T-helper 9 cell (primary cell): Measurements from ENCODE around the gene MTHFR.

ENCODE experiments used
- DNase-seq: peaks from one replicate; pipeline ENCODE4 v3.0.0-alpha.2; 2020

Gene MTHFR

DNA sequence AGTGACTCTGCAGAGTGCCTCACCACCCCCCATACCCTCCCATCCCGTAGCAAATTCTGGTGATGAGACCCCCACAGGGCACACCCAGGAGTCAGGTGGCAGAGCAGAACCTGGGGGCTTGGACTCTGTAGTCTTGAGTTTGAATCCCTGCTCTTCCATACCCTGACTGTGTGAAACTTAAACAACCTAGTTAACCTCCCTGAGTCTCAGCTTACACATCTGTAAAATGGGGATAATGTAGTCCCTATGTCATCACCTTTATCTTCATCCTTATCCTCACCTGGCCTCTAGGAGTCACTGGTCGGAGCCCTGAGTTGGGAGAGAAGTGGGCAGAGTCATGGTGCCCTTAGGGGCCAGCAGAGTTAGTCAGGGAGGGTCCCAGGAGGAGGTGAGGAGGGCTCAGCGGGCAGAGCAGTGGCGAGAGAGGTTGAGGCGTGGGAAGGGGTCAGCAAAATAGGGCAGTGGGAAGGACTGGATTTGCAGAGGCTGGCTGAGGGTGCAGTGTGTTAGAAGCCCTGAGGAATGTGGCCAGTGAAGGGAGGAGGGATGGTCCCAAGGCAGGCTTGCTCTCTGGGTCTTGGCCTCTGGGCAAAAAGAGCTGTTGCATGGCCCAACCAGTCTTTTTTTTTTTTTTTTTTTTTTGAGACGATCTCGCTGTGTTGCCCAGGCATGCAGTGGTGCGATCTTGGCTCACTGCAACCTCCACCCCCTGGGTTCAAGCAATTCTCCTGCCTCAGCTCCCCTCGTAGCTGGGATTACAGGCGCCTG, 25.2 kb downstream of the MTHFR start:
- no peak for DNase-seq

DNA sequence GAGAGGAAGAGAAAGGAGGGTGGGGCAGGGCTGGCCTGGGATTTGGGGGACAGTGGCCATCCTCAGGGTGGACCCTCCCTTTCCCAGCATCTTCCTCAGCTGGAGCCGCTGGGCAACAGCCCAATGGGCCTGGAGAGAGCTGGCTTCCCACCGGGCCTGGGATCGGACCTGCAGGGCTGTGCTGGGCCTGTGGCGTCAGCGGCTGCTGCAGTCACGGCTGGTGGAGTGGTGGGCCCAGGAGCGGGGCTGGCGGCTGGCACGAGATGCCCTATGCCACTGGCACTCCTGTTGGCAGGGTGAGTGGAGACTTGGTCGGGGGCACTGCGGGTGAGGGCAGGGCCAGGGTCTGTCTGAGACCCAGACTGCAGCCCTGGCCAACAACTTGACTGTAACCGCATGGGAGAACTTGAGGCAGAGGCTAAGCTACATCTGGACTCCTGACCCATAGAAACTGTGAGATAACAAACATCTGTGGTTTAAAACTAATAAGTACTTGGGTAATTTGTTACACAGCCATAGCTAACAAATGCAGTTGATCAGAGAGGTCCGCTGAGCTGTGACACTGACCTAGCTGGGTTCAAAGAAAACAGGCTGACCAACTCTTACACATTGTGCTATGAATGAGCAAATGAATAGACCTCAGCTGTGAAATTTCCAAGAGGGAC, 25.9 kb downstream of the MTHFR start:
- DNase-seq, result no peak

DNA sequence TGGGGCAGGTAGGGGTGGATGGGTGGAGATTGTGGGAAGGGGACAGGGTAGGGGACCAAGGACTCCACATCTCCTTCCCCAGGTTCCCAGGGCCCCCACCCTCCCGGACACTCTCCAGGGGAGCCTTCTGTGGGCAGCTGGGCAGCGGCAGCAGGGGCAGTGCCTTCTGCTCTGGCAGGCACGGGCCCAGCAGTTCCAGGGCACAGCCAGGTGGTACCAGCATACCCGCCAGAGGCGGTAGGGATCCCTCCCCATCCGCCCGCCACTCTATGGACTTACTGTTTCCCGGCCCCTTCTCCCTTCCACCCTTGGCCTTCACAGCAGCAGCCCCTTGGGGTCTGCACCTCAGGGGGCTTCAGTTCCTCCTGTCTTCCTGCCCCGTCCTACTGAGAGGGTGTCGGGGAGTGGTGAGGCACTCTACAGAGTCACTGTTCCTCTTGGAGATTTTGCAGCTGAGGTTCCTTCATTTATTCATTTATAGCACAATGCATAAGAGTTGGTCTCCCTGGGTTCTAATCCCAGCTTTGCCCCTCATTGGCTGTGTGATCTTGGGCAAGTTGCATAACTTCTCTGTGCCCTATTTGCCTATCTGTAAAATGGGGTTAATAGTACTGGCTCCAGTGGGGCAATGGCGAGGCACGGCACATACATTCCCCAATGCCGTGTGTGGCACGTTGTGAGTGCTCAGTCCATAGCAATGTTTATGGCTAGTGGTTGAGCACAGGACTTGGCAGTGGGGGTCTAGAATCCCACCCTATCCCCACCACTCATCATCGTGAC, 26.7 kb downstream of the MTHFR start:
- no peak for DNase-seq

DNA sequence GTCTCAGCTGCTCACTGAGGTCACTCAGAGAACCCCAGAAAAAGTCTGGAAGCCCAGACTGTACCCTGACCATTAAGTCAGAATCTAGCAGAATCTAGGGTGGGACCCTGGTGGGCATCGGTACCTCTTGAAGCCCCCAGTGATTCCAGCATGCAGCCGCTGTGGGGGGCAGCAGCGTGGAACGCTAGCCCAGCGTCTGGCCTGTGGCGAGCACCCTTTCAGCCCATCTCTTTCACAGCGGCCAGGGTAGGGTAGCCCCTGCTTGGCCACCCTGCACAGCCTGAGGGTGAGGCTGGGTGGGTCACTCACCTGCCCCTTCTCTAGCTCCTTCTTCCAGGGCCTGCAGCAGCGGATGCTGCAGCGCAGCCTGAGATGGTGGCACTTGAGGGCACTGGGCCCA, 27.4 kb downstream of the MTHFR start:
- no peak for DNase-seq

DNA sequence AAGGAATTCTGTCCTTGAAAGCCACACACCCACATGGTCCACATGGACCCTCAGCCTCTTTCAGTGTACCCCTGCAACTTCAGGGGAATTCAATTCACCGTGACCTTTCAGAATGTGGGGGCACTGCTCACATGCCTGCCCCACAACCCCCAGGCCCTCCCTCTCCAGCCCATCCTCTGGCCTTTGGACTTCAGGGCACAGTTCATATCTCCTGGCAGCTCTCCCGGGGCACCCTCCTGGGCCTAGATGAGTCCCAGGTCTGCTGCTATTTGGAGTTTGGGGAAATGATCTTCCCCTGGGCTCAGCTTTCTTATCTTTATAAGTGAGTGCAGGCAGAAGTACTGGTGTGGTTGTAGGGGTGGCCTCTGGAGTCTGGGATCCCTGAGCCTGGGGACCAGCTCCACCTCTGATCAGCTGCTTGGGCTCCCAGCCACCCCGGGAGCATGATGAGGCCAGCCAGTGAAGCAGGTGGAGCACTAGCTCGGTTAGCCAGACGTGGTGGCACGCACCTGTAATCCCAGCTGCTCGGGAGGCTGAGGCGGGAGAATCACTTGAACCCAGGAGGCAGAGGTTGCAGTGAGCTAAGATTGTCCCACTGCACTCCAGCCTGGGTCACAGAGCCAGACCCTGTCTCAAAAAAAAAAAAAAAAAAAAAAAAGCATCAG, 28.0 kb downstream of the MTHFR start:
- DNase-seq, result no peak

DNA sequence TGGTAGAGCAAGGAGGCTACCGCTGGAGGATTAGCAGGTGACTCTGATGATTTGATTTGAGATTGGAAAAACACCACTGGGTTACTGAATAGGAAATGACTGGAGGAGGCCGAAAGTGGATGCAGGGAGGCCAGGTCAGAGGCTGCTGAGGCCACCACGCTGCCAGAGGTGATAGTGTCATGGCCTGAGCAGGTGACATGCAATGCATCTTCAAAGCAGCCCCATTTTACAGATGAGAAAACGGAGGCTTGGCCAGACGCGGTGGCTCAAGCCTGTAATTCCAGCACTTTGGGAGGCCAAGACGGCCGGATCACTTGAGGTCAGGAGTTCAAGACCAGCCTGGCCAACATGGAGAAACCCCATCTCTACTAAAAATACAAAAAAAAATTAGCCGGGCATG, 31.0 kb downstream of the MTHFR start:
- DNase-seq, result no peak

DNA sequence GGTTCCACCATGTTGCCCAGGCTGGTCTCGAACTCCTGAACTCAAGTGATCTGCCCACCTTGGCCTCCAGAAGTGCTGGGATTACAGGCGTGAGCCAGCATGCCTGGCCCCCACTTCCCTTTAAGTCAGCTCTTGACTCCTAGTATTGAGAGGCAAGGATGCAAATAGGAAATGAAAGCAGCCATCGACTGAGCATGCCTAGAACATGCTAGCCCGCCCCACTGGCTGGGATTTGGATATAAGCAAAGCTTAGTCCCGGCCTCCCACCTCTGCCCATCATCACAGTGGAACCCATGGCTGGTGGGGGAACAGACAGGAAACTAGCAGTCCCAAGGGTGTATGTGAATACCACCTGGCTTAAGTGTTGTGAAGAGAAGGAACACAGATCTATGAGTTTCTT, 33.3 kb downstream of the MTHFR start:
- no peak for DNase-seq

DNA sequence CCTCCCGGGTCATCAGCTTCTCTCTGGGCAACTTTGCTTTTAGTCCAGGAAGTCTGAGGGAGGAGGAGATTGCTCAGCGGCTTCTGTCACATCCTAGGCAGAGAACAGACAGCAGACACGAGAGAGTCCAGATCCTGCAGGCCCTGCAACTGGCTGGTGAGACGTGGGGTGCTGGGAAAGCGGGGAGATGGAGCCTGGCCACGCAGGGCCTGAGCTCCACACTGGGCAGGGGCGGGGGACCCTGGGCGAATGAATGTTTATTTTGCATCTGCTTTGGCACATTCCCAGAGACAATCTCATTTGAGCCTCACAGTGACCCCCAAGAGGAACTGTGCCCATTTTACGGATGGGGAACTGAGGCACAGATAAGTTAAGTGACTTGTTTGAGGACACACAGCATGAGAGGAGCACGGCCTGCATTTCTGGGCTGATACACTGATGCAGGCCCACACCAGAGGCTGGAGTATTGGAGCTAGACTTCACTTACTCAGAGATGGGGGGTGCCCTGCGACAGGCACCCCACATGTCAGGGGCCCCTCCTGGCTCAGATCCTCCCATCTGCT, 34.2 kb downstream of the MTHFR start:
- no peak for DNase-seq

DNA sequence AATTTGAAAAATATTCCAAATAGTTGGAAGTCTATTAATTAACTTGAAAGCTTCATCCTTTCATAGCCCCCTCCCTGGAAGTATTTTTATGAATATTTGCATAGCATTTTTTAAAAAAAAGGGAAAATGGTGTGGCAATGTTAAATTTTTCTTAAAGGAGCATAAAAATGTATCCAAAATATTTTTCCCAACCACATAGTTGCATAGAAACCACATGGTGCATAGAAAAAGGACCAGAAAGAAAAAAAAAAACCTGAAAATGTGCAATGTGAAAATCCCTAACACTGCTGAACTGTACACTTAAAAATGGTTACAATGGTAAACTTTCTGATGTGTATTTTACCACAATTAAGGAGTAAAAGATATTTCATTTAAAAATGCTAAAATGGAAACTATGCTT, 35.8 kb downstream of the MTHFR start:
- no peak for DNase-seq

DNA sequence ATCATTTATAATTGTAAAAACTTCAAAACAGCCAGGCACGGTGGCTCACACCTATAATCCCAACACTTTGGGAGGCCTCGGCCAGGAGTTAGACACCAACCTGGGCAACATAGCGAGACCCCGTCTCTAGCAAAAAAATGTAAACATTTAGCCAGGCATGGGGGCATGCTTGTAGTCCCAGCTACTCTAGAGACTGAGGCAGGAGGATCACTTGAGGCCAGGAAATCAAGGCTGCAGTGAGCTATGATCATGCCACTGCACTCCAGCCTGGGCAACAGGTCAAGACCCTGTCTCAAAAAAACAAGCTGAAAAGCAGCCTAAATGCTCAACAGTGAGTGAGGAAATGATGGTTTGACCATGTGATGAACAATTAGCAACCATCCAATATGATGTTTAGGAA, 36.5 kb downstream of the MTHFR start:
- DNase-seq, result no peak

DNA sequence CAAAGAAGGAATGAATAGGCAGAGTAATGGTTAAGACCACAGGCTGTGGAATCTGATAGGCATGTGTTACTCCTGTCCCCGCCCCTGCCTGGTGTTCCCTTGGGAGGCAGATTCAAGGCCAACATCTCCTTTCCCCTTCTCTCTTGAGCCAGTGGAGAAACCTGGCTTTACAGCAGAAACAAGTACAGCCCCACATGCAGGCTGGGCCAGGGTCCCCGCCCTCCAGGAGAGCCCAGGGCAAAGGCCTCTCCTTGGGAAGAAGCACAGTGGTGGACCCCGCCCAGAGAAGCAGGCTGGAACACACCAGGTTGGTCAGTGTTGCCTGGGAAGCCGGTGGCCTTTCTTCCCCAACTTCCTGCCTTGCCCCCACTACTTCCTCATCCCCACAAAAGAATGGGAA, 36.9 kb downstream of the MTHFR start:
- DNase-seq, result no peak

DNA sequence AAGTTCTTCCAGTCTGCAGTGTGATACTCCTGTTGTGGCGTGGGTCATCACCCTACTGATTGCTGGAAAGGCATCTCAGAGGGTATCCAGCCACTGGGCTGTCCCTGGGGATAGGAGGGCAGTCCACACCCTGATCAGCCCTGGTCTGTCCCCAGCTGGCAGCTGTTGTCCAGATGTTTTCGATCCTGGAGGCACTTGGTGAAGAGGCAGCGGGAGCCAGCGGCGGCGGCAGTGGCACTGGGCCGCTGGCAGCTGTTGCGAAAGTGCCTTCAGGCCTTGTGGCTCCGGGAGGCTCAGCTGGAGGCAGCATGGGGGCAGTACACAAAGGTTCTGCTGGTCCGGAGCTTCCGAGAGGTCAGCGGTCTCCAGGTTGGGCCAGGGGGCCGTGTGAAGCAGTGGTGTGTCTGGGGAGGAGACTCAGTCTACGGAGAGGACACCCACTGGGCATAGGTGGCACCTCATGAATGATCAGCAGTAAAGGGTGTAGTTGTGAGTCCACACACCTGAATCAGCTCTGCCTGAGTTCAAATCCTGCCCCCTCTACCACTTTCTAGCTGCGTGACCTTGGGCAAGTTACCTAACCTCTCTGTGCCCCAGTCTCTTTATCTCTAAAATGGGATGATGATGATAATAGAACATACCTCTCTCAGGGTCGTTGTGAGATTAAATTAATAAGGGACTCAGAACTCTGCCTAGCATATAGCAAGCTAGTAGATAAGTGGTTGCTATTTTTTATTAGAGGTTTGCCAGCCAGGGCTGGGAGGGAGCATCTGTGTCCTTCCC, 37.7 kb downstream of the MTHFR start:
- DNase-seq, result no peak

DNA sequence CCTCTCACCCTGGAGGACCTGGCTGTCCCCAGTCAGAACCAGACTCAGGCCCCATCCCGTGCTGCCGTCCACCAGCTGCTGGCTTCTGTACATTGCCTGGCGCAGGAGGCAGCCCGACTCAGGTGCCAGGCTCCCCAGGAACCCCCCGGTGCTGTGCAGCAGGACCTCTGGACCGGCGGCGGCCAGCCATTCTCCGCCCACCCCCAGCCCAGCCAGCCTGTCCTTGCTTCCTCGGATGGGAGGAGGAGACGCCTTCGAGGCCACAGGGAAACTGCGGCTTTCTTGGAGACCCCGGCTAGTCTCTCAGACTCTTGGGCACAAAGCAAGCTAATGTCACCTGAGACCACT, 39.4 kb downstream of the MTHFR start:
- no peak for DNase-seq

DNA sequence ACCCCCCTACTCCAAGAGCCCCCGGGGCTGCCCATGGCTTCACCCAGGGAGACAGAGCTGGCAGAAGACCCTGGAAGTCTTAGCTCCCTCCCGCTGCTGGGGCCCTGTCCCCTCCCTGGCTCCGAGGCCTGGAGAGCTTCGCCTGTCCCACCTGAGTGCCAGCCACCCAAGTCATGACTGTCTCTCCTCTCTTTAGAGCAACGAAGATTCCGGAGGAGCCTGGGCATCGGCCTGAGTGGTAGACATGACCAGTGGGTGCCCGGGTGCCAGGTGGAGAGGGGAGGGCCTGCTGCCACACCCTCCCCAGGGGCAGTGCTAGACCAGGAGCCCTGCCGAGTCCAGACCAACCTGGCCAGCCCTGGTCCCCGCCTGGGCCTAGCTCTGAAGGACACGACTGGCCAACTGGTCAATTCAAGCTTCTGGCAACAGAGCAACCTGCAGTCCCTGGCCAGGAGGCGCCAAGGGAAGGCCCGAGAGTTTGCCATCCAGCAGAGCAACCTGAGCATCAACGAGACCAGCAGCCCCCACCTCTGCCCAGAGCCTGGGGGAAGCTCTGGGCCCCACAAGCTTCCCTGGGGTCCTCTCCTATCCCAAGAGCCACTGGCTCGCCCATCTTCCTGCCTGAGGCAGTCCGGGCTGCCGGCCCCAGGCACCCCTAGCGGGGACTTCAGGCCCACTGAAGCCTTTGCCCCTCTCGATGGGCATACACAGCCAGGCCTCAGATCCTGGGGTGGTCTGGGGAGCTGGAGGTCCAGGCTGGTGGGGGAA, 39.9 kb downstream of the MTHFR start:
- no peak for DNase-seq

DNA sequence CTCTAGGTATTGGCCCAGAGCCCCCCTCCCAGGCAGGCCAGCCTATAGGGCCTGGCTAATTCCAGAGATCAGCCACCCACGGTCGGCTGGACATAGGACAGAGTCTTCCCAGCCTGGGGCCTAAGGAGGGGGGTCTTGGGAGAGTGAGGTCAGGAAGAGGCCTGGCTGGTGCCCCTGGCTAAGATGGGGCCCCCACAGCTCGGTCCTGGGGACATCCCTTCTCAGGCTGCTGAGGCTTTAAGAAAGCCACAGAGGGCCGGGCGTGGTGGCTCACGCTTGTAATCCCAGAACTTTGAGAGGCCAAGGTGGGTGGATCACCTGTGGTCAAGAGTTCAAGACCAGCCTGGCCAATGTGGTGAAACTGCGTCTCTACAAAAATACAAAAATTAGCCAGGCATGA, 41.2 kb downstream of the MTHFR start:
- no peak for DNase-seq

DNA sequence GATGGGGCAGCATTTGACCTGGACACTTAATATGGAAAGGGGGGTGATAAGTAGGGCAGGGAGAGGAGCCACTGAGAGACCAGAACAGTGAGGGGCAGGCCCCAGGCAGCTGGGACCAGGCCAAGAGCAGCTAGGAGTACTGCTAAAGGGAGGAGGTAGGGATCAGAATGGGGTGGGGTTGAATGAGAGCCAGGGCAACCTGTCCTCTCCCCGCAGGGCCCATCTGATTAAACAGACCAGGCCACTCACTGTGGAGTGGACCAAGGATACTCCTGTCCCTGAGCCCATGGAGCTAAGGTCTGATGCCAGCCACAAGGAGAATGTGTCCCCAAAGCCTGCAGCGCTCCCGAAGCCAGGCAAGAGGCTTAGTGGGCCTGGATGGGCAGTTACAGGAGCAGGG, 41.6 kb downstream of the MTHFR start:
- DNase-seq, result no peak

DNA sequence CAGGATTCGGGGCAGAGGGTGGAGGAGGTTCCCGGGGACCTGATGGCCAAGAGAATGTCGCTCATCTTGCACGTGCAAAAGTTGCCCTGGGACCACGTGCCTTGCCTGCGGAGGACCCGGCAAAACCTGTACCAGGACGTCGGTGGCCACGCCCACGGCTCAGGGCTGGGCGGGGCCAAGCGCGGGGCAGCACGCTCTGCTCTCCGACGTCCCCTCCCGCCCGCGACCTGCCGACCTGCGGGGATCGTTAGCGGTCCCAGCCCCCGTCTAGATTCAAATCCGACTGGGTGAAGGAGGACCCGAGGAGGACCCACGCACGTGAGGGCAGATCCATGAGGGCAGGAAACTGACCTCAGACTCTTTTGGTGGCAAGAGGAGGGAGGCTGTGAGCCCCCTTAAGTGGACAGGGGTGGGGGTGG, 43.8 kb downstream of the MTHFR start, which contains the start of gene C1orf167:
TSS of gene C1orf167 (plus strand) at position 206 of the 419 bp plus-strand sequence. CDS start 2,208 bp downstream, outside the sequence.
- DNase-seq, result no peak

DNA sequence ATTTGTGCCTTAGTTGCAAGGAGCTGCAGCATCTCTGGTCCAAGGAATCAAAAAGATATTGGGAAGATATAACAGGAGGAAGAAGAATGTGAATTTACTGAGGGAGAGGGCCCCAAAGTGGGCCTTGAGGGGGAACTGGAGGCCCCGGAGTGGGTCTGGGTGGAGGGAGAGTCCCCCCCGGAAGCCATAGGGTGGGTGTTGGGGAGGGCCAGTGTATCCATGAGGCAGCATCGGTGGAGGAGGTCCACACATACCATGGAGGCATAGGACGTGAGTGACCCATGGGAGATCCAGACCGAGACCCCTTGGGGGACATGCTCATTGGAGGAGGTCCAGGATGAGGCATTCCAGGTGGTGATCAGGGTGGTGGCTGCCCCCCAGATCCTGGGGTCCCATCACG, 44.5 kb downstream of the MTHFR start:
- DNase-seq, result no peak

DNA sequence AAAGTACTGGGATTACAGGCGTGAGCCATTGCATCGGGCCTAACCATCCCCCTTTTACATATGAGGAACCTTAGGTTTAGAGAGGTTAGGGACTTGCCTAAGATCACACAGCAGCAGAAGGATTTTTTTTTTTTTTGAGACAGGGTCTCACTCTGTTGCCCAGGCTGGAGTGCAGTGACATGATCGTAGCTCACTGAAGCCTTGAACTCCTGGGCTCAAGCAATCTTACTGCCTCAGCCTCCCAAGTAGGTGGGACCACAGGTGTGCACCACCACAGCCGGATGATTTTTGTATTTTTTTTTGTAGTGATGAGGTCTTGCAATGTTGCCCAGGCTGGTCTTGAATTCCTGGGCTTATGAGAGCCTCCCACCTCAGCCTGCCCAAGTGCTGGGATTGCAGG, 46.0 kb downstream of the MTHFR start:
- no peak for DNase-seq

DNA sequence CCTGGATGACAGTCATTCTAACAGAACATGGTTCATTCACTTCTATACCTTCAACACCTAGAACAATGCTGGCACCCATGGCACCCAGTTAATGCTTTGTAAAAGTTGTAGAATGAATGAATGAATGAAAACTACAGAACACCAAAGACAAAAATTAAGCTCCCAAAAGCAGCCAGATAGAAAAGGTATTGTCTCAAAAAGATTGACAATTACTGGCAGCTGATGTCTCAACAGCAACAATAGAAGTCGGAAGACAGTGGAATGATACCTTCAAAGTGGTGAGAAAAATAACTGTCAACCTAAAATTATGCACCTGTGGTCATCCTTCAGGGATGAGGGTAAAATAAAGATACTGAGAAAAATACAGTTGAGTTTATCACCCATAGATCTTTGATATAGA, 48.7 kb downstream of the MTHFR start:
- no peak for DNase-seq

DNA sequence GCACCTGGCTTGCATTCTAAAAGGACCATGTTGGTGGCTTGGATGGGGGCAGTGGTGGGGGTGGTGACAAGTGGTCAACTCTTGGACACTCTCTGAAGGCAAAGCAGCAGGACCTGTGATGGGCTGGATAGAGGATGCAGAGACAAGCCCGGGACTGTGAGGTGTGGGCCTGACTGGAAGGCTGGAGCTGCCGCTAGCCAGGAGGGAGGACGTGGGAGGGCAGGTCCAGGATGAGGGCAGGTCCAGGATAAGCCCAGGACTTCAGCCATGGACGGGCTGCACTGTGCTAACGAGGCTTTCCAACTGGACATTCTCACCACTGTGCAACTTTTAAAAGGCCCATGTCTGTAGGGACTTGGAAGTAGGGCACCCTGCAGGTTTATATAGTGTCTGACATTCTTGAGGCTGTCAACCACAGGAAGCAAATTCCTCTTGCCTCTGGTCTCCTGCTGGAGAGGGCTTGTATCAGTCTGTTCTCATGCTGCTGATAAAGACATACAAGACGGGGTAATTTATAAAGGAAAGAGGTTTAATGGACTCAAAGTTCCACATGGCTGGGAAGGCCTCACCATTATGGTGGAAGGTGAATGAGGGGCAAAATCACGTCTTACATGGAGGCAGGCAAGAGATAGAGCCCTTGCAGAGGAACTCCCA, 52.1 kb downstream of the MTHFR start:
- DNase-seq, result no peak
